Sigmoid colon (tissue), 7 donors: Measurements from ENCODE around the gene SUSD4. TPM values are rescaled to one million over a fixed set of nuclear protein-coding genes. Genes with fewer than 3 reads are reported as not detected.

Experiments
- DNase-seq: peaks from one replicate; pipeline ENCODE4 v3.0.0-alpha.2; 2019
- H3K27ac ChIP-seq, 4 donors: fragments of 200-600 bp; sonication (generic); one replicate each; pipeline ENCODE4 v1.5.1; 2016 to 2019; ENCODE audit warnings: mild to moderate bottlenecking in 1 of 4
- H3K27me3 ChIP-seq, 3 donors: fragments of 200-600 bp; sonication (generic); one replicate each; pipeline ENCODE4 v1.5.1; 2019; ENCODE audit warnings: mild to moderate bottlenecking in 1 of 3
- H3K36me3 ChIP-seq, 4 donors: fragments of 200-600 bp; sonication (generic); one replicate each; pipeline ENCODE4 v1.5.1; 2016 to 2019
- H3K4me1 ChIP-seq, 4 donors: fragments of 200-600 bp; sonication (generic); one replicate each; pipeline ENCODE4 v1.5.1; 2017 to 2019
- H3K4me3 ChIP-seq, 4 donors: fragments of 200-600 bp; sonication (generic); one replicate each; pipeline ENCODE4 v1.5.1; 2017 to 2019; ENCODE audit warnings: mild to moderate bottlenecking in 2 of 4, moderate library complexity in 1 of 4
- H3K9me3 ChIP-seq, 4 donors: fragments of 200-600 bp in 3 of 4; sonication (generic) in 3 of 4; one replicate each; pipeline versions ENCODE4 v1.5.1 to v1.6.1; 2013 to 2019
- CTCF ChIP-seq, 4 experiments: fragments of 450-650 bp in 3 of 4; fragments of 200-600 bp in 1 of 4; IDR thresholded peaks; one replicate each; pipeline ENCODE4 v1.5.1; 2016 to 2019; ENCODE audit warnings: antibody characterized with exemption in 4 of 4, mild to moderate bottlenecking in 3 of 4, moderate library complexity in 2 of 4
- EP300 ChIP-seq, 4 donors: sonication (generic); formaldehyde crosslinking; IDR thresholded peaks; one replicate each; pipeline ENCODE4 v1.6.1; 2017; ENCODE audit warnings: antibody characterized with exemption in 4 of 4
- POLR2A ChIP-seq, 2 donors: fragments of 450-650 bp; IDR thresholded peaks; one replicate each; pipeline ENCODE4 v1.6.1; 2016; ENCODE audit warnings: antibody characterized with exemption in 2 of 2, mild to moderate bottlenecking in 2 of 2, moderate library complexity in 2 of 2
- POLR2AphosphoS5 ChIP-seq, 4 donors: sonication (generic); formaldehyde crosslinking; IDR thresholded peaks; one replicate each; pipeline ENCODE4 v1.6.1; 2017; ENCODE audit warnings: antibody characterized with exemption in 4 of 4
- WGBS, 2 donors: extraction: QIAGEN DNeasy Blood & Tissue Kit; methylation state at CpG; one replicate each; pipeline ENCODE4 v1.1.7; 2013; 5-methylcytosine and 5-hydroxymethylcytosine counted together
- intact Hi-C: fragments of 100-400 bp; cut with DNase I; formaldehyde crosslinking; loops from one replicate; pipeline ENCODE4 v1.15.1; 2023
- polyA plus RNA-seq, 3 donors: library from polyadenylated mRNA; stranded (reverse); fragments of 200-250 nt; gene quantifications; one replicate each; pipeline ENCODE4 v1.2.3, GENCODE V29; 2013
- total RNA-seq, 4 donors: library from RNA; depleted of rRNA; stranded (reverse); fragments of >200 nt; gene quantifications; one replicate each; pipeline ENCODE4 v1.1.0, GENCODE V29; 2016
- donor health status: healthy with polysubstance abuse.
- donor health status: Bipolar disorder and iron deficiency.
- donor health status: healthy.

Gene SUSD4
- total and polyA plus RNA-seq, 7 donors, result 0.57 to 3.9 (median 0.82) TPM; not detected in 1

- Histone ChIP-seq H3K27ac (no peak overlapping the region), H3K27me3 (no peaks in the 10 kb centered on the region), H3K4me3 (no peak overlapping the region), H3K9me3 (no peaks in the 10 kb centered on the region), H3K36me3 (no peaks in the 10 kb centered on the region), H3K4me1 (no peaks in the 10 kb centered on the region)
- no peak for DNase-seq
- 31 to 78% methylated on average over 5 of the region's 5 CpGs for WGBS, 2 donors
- intact Hi-C loops, result no loop called here
- no peak for TF ChIP-seq CTCF (IDR thresholded peaks at IDR 0.05)
- TF ChIP-seq POLR2A (IDR thresholded peaks at IDR 0.05), result no peak
- no peak for TF ChIP-seq POLR2AphosphoS5 (IDR thresholded peaks at IDR 0.05)
- TF ChIP-seq EP300 (IDR thresholded peaks at IDR 0.05), result no peak
Observed at GRCh38 chr1:223271085-223271781, 92.7 kb downstream of the SUSD4 start.

GRCh38 chr1:223270155-223270554, 93.8 kb downstream of the SUSD4 start:
- Histone ChIP-seq H3K36me3 (no peaks in the 10 kb centered on the region), H3K27ac (no peak overlapping the region), H3K9me3 (no peaks in the 10 kb centered on the region), H3K27me3 (no peaks in the 10 kb centered on the region), H3K4me1 (no peaks in the 10 kb centered on the region), H3K4me3 (no peak overlapping the region)
- TF ChIP-seq EP300 (IDR thresholded peaks at IDR 0.05) (no peak), CTCF (IDR thresholded peaks at IDR 0.05) (no peak)
- intact Hi-C loops, result no loop called here
- no peak for DNase-seq
- WGBS, 2 donors, result 86 to 89% methylated on average over 5 of the region's 5 CpGs

GRCh38 chr1:223269006-223269405, 95.0 kb downstream of the SUSD4 start:
- TF ChIP-seq CTCF (IDR thresholded peaks at IDR 0.05), result no peak
- H3K4me1 ChIP-seq, result no peaks in the 10 kb centered on the region
- WGBS, 2 donors, result 25 to 59% methylated on average over 4 of the region's 4 CpGs
- H3K27ac ChIP-seq, result no peak overlapping the region
- H3K9me3 ChIP-seq, result no peaks in the 10 kb centered on the region
- no peak for DNase-seq
- H3K4me3 ChIP-seq, result no peak overlapping the region
- intact Hi-C loops, result no loop called here
- H3K36me3 ChIP-seq, result no peaks in the 10 kb centered on the region
- H3K27me3 ChIP-seq, result no peaks in the 10 kb centered on the region

DNA sequence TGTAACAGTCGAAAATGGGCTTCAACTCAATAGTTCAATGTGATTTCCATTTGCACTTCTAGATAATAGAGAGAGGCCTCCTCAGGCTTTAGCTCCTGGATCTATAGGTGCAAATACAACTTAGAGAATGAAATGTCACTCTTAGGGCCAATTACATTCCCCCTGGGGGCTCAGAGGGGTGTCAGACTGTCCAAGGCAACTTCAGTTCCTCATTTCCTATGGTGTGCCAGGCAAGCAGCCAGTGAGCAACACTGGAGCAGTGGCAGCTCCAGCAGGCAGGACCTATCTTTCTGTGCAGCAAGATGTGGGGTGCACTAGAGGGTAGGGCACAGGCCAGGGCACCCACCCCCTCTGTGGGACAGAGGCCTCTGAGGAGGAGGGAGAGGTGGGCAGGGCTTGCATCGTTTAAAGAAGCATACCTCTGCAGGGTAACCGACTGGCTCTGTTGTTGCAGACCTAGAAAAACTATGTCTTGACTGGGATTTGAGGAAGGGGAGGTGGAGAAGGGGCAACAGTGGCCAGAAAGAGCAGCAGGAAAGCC, 97.3 kb downstream of the SUSD4 start:
- Histone ChIP-seq H3K36me3 (no peaks in the 10 kb centered on the region), H3K4me1 (no peaks in the 10 kb centered on the region), H3K27me3 (no peaks in the 10 kb centered on the region), H3K4me3 (no peak overlapping the region), H3K9me3 (no peaks in the 10 kb centered on the region), H3K27ac (no peak overlapping the region)
- TF ChIP-seq CTCF (IDR thresholded peaks at IDR 0.05) (no peak), EP300 (IDR thresholded peaks at IDR 0.05) (no peak), POLR2AphosphoS5 (IDR thresholded peaks at IDR 0.05) (no peak)
- intact Hi-C loops, result no loop called here
- DNase-seq, result no peak
- 41 to 48% methylated on average over 3 of the region's 3 CpGs for WGBS, 2 donors
